Activated naive CD4-positive, alpha-beta T cell treated with anti-CD3 and anti-CD28 coated beads, Interleukin-2, amount 50 U/mL, for 16 hours (primary cell): Measurements from ENCODE around the gene RTP3.
A peak's percentile ranks its signal among the peaks of the same experiment; 100 is the strongest.
"Not testable (repeated sequence)": the region's sequence is repeated elsewhere in the genome, so short reads cannot be mapped to it uniquely, and the experiment has no call there.

Experiments
- DNase-seq: peaks from one replicate; pipeline ENCODE4 v3.0.0-alpha.2; 2020

The RTP3 gene

DNA sequence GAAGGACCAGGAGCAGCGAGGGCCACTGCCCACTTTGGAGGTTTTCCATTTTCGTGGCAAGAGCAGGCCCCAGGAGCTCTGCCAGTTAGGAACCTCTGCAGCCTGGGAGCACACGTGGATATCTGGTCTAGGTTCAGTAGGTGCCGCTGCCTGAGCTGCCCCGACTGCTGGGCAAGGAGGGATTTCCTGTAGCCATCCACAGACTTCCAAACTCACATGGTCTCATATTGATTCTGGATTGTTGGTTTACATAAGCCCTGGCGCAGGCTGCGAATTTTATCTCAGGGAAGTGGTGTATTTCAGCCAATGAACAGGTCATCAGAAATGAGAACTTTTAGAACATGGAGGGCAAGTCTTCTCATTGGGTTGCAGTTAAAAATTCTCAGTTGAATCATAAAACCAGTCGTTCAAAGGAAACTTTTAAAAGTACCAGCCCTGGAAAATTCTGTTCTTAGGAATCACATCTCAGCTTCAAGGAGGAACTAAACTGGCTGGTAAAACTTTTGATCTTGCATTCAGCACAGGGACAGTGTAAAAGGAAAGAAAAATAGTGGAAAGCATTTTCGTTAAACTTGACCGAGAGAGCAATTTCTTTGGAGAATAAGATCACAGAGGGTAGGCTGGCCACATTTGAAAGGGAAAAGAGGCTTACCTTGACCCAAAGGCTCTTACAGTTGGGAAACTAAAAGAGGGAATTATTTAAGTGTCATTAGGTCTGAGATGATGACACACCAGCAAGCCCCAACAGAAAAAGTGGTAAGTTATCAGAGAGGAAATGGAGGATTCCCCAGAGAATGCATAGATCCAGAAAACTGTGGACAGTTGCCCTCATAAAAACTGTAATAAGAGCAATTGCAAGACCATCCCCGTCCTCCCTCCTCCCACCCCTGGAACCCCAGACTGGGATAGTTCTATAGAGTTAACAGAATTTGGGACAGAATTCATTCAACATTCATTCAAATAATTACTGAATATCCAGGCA is 6.4 kb upstream of the RTP3 start:
- no peak for DNase-seq

- no peak for DNase-seq
Observed at GRCh38 chr3:46492890-46493547, 4.8 kb upstream of the RTP3 start.

DNA sequence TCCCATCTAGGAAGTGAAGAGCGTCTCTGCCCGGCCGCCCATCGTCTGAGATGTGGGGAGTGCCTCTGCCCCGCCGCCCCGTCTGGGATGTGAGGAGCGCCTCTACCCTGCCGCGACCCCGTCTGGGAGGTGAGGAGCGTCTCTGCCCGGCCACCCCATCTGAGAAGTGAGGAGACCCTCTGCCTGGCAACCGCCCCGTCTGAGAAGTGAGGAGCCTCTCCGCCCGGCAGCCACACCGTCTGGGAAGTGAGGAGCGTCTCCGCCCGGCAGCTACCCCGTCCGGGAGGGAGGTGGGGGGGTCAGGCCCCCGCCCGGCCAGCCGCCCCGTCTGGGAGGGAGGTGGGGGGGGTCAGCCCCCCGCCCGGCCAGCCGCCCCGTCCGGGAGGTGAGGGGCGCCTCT is 3.3 kb upstream of the RTP3 start:
- not testable (repeated sequence) for DNase-seq

DNA sequence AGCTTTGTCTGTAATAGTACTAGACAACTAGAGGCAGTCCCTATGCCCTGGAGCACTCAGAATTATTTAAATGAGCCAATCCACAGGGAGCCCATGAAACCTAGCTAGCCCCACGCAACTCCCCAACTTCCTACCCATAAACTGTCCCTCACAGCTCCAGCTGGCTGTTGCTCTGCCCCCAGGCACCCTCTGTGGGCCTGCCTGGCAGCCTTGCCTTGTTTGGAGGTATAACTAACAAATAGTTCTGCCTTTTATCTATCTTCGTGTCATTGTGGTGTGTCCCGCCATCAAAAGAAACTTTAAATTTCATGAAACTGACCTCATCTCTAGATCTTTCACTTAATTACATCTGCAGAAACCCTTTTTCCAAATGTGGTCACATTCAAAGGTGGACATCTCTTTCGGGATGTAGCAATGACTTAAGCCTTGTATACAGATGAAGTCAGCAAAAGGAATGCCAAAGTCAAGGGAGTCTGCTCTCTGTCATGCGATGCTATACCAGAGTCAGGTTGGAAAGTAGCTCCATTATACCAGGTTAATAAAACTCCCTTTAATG is 1.8 kb upstream of the RTP3 start:
- DNase-seq, result no peak

DNA sequence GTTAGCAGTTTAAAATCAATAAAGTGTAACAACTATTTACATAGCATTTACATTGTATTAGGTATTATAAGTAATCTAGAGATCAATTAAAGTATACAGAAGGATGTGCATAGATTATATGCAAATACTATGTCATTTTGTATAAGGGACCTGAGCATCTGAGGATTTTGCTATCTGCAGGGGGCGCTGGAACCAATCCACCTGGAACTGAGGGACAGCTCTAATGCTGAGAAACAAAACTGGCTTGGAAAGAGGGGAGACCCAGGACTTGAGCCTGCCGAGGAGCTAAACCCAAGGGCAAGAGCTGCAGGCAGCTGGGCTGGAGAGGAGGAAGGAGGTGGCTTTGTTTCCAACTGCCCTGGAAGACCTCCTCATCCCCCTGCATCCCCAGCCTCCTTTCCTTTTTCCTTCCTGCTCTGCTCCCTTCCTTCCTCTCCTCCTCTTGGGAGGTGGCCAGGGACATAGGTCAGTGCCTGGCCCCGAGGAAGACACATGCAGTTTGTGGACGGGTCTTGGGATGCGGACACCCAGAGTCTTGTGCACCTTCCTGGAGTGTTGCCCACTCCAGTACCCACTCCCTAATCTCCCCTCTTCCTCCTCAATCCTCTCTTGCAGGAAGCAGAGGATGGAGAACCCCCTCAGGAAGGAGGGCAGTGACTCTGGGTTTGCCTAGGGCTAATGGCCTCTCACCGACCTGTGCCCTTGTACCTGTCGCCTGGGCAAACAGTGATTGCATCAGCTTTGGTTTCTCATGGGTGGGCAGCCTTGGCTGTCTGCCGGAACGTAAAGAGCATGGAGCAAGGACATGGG is 825 bp upstream of the RTP3 start:
- peak; percentile 36 for DNase-seq

DNA sequence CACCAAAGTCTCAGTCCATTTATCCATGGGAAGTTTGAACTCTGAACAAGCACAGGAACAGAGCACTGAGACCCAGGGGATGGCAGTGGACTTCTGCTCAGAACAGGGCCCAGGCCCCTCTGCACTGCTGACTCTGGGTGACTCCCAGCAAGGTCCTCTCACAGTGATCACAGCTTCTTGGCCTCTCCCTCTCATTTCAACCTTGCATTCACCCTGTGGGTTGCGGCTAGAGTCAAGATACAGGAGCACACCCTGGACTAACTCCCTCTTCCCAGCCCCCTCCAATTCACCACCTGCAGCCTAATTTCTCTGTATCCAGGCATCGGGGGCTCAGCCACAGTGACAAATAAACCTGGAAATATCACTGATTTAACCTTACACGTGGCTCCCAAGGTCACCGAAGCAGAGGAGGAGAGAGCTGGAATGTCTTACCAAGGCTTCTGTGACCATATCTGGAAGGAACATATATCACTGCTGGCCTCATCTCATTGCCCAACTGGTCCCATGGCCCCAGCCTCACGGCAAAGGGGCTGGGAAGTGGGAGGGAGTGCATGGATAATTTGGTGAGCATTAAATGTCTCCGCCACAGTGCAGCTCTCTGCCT is 1.2 kb downstream of the RTP3 start:
- no peak for DNase-seq

DNA sequence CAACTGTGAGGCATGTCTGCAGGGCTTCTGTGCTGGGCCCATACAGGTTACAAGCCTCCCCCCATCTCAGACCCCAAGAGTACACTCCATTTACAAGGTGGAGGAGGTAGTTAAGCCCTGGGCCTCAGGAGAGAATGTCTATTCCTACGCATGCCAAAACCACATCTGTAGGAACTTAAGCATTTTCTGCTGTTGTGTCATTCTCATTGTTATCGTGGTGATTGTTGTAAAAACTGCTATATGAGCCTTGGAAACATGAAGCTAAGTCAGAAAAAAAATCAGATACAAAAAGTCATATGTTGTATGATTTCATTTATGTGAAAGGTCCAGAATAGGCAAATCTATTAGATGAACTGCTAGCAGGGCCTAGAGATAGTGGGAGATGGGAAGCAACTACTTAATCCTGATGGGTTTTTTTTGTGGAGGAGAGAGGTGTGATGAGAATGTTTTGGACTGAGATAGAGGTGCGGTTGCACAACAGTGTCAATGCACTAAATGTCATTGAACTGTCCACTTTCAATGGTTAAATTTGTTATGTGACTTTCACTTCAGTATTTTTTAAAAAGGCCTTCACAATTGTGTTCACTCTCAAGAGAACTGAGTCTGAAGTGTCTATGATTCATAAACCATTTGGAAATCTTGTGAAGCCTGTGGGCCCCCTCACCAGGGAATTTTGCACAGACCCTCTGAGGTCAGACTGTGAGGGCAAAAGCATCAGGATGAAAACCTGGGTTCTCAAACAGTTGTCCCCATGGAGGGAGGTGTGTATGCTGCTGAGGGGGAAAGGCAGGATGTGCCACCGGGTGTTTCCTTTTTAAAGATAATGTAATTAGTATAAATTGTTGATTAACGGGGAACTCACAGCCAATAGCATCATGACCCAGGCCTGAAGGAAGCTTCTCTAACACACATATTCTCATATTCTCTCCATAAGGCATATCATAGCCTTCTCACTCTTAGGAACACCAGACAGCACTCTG is 3.2 kb downstream of the RTP3 start:
- DNase-seq, result no peak

DNA sequence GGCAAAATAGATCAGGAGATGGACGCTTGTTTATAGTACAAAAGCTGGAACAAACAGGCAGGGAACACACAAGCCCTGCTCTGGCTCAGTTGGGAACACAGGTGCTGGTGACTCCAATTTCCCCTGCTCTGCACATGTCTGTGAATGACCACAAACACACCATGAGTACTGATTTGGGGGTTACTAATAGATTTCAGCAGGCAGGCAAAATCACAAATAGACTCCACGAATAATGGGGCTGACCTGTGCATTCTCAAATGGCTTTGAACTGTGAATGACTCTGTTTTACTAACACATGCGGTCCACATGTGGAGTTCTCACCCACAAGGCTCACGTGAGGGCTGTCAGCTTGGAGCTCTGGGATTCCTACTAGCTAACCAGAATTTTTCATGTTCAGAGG is 3.9 kb downstream of the RTP3 start:
- DNase-seq, result no peak

GRCh38 chr3:46503200-46503874 is 5.6 kb downstream of the RTP3 start:
- no peak for DNase-seq

DNA sequence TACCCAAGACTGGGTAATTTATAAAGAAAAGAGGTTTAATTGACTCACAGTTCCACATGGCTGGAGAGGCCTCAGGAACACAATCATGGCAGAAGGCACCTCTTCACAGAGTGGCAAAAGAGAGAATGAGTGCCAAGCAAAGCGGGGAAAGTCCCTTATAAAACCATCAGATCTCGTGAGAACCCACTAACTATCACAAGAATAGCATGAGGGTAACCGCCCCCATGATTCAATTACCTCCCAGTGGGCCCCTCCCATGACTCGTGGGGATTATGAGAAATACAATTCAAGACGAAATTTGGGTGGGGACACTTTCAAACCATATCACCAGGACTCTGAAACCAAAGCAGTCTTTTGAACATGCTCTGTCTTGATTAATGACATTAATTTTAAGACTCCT is 7.0 kb downstream of the RTP3 start:
- peak; percentile 60 for DNase-seq

- no peak for DNase-seq
Observed at GRCh38 chr3:46505953-46506352, 8.2 kb downstream of the RTP3 start.

DNA sequence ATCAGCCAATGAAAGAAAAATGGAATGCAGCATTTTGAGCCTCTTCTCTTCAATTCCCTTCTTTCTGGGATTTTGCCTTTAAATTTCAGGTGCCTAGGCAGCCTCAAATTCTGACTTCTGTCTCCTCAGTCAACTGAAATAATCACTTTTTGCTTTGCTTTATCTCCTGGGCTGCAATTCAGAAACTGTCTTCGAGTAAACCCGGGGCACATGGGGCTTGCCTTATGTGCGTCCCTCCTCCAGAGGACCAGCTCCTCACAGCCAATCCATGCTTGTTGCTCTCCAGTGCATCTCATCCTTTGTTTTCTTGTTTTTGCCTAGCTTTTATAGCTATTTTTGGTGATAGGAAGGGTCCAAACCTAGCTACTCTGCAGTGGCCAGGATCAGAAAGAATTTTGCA is 8.8 kb downstream of the RTP3 start:
- DNase-seq, result no peak

- no peak for DNase-seq
Observed at GRCh38 chr3:46508850-46509591, 11.2 kb downstream of the RTP3 start.

DNA sequence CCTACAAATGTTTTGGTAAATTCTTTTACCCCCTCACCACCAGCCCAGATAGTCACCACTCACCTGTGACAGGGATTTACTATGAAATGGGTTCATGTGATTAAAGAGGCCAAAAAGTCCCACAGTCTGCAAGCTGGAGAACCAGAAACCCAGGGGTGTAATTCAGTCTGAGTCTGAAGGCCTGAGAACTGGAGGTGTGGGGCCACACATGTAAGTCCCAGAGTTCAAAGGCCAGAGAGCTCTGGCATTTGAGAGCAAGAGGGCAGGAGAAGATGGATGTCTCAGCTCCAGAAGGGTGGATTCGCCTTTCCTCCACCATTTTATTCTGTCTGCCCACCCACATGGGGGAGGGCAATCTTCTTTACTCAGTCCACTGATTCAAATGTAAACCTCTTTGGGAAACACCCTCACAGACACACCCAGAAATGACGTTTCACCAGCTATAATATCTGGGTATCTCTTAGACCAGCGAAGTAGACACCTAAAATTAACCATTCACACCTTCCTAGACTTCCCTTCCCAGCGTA is 11.9 kb downstream of the RTP3 start:
- no peak for DNase-seq

DNA sequence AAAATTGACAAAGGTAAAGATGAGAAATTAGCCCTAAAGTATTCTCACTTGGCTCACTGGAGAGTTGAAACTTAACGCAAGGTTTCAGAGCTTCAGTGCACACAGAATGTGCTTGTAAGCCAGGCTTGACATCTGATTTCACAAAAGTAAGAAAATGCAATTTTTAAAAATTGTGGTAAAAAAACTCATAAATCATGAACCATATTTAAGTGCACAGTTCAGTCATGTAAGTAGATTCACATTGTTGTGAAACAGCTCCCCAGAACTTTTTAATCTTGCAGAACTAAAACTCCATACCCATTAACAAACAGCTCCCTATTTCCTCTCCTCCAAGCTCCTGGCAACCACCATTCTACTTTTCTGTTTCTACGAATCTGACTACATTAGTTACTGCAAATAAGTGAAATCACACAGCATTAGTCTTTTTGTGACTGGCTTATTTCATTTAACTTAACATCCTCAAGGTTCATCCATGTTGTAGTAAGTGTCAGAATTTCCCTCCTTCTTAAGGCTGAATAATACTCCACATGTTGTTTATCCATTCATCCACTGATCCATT is 14.5 kb downstream of the RTP3 start:
- no peak for DNase-seq

DNA sequence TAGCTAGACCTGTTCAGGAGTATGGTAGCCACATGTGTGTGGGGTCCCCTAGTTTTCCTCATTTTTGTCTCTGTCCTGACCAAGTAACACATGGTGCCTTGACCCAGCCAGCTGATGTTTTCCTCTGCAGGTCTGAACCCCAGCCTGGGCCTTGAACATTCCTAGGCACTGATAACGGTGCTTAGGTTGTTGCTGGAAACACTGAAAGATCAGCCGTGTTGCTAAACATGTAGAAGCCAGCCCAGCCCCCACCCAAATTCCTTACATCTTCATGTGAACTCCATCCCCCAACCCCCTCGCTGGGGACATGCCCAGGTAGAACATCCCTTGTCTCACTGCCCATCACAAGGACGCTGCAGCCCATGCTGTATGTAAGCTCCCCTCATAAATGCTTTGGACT is 18.7 kb downstream of the RTP3 start:
- no peak for DNase-seq

- DNase-seq, result no peak
Observed at GRCh38 chr3:46517016-46517783, 19.4 kb downstream of the RTP3 start.

DNA sequence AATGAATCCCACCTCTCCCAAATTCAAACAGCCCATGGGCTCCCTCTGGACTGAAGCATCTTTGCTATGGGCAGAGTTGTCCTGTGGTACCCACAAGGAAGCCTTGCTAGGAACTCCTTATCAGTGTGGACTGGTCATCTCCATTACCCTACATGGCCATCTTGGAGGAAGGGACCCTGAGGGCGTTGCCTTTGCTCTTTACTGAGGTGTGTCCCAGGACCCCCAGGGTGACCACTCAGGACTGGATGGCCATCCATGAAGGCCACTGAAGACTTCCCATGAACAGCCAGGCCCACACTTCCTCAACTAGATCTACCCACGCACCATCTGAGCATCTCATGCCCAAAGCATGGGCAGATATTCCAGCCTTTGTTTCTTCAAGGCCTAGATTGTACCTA is 20.0 kb downstream of the RTP3 start:
- DNase-seq, result no peak

- DNase-seq, result no peak
Observed at GRCh38 chr3:46519952-46520351, 22.2 kb downstream of the RTP3 start.
